NT2/D1 (cell line): Measurements from ENCODE around the gene GMDS.

ENCODE experiments used
- SUZ12 ChIP-seq: IDR thresholded peaks from 2 replicates; pipeline ENCODE4 v1.6.1; 2011; ENCODE audit not compliant: insufficient read length, insufficient read depth; ENCODE audit errors: extremely low read depth
- YY1 ChIP-seq: IDR thresholded peaks from 2 replicates; pipeline ENCODE4 v1.6.1; 2011; ENCODE audit not compliant: insufficient read length, insufficient read depth
- ZNF274 ChIP-seq: IDR thresholded peaks from 2 replicates; pipeline ENCODE4 v1.6.1; 2011; ENCODE audit warnings: mild to moderate bottlenecking, low read depth, low read length

GRCh38 chr6:2117447-2117846 lies 128.0 kb downstream of the GMDS start:
- TF ChIP-seq YY1 (no peak), ZNF274 (no peak), SUZ12 (no peak)
